Aorta (tissue), 5 donors: Measurements from ENCODE around the gene PROC. TPM values are rescaled to one million over a fixed set of nuclear protein-coding genes. Genes with fewer than 3 reads are reported as not detected.

Experiments used
- ATAC-seq: fragments of 200-7000 bp; cut with Tn5 transposase; one replicate; pipeline ENCODE4 v1.9.1; 2022; ENCODE audit warnings: moderate library complexity; ENCODE audit not compliant: low FRiP score
- DNase-seq, 2 donors: peaks; one replicate each; pipeline ENCODE4 v3.0.0-alpha.2; 2020
- H3K27ac ChIP-seq, 2 donors: one replicate each; pipeline ENCODE4 v1.5.1; 2013; ENCODE audit warnings: low read length in 2 of 2, mild to moderate bottlenecking in 2 of 2, moderate library complexity in 2 of 2, control low read depth in 1 of 2, inconsistent platforms in 1 of 2, low read depth in 1 of 2
- H3K27me3 ChIP-seq, 2 donors: one replicate each; pipeline ENCODE4 v1.6.1; 2013; ENCODE audit warnings: control low read depth in 1 of 2, low read length in 1 of 2, mild to moderate bottlenecking in 1 of 2, moderate library complexity in 1 of 2; ENCODE audit not compliant: insufficient read depth in 2 of 2, control insufficient read depth in 1 of 2
- H3K36me3 ChIP-seq, 2 donors: one replicate each; pipeline ENCODE4 v1.6.1; 2013; ENCODE audit warnings: control low read depth in 1 of 2, low read length in 1 of 2, mild to moderate bottlenecking in 1 of 2; ENCODE audit not compliant: insufficient read depth in 2 of 2, control insufficient read depth in 1 of 2
- H3K4me1 ChIP-seq, 2 donors: one replicate each; pipeline ENCODE4 v1.6.1; 2013; ENCODE audit warnings: low read length in 2 of 2, control low read depth in 1 of 2, mild to moderate bottlenecking in 1 of 2, moderate library complexity in 1 of 2; ENCODE audit not compliant: insufficient read depth in 2 of 2, control insufficient read depth in 1 of 2
- H3K4me3 ChIP-seq, 2 donors: one replicate each; pipeline ENCODE4 v1.5.1; 2013; ENCODE audit warnings: low read length in 2 of 2, control low read depth in 1 of 2, mild to moderate bottlenecking in 1 of 2
- H3K9me3 ChIP-seq: one replicate; pipeline ENCODE4 v1.6.1; 2013; ENCODE audit warnings: mild to moderate bottlenecking, low read length; ENCODE audit not compliant: control insufficient read depth
- WGBS, 2 donors: extraction: QIAGEN DNeasy Blood & Tissue Kit; methylation state at CpG; one replicate each; pipeline ENCODE4 v1.1.7; 2013; 5-methylcytosine and 5-hydroxymethylcytosine counted together
- intact Hi-C, 2 donors: fragments of 100-400 bp; cut with DNase I; formaldehyde crosslinking; loops; one replicate each; pipeline versions ENCODE4 v1.14.2 to v1.15.0; 2022
- polyA plus RNA-seq, 2 donors: library from polyadenylated mRNA; stranded (reverse); fragments of 200-250 nt; gene quantifications; one replicate each; pipeline ENCODE4 v1.2.3, GENCODE V29; 2013
- total RNA-seq, 2 donors: library from RNA; stranded (reverse); fragmentation: NEBNext Ultra II Directional; extraction: Animal tissue kit (Norgen Biotek cat#: 25700); gene quantifications; one replicate each; pipeline ENCODE4 v1.2.1, GENCODE V29; 2021
- donor health status: healthy with polysubstance abuse.
- donor health status: Bipolar disorder and iron deficiency.
- donor health status: DM: no; HTN: no; CAD: no.
- donor health status: DM: no; HTN: no; CAD: no.
- donor health status: DM: yes; HTN: yes; CAD: no.

Gene PROC
- total and polyA plus RNA-seq, 4 donors: 0.26 to 0.58 (median 0.50) TPM; not detected in 1

GRCh38 chr2:127401757-127402695 is 16.2 kb upstream of the PROC start:
- Histone ChIP-seq H3K9me3 (no peaks in the 10 kb centered on the region), H3K4me1 (no peaks in the 10 kb centered on the region), H3K27ac (no peak overlapping the region), H3K27me3 (no peaks in the 10 kb centered on the region), H3K4me3 (no peak overlapping the region), H3K36me3 (no peaks in the 10 kb centered on the region)
- intact Hi-C loops: no loop called here
- WGBS, 2 donors: 71 to 72% methylated on average over 11 of the region's 11 CpGs
- ATAC-seq (no peak), DNase-seq (no peak)

- no peak overlapping the region for H3K27ac ChIP-seq
- DNase-seq (no peak), ATAC-seq (no peak)
- 67 to 74% methylated on average over 3 of the region's 3 CpGs for WGBS, 2 donors
- intact Hi-C loops: no loop called here
- no peaks in the 10 kb centered on the region for H3K4me1 ChIP-seq
- H3K4me3 ChIP-seq: no peak overlapping the region
- no peaks in the 10 kb centered on the region for H3K9me3 ChIP-seq
- no peaks in the 10 kb centered on the region for H3K36me3 ChIP-seq
- no peaks in the 10 kb centered on the region for H3K27me3 ChIP-seq
Measured at GRCh38 chr2:127403460-127403859, 14.8 kb upstream of the PROC start.

- Histone ChIP-seq H3K9me3 (no peaks in the 10 kb centered on the region), H3K27me3 (no peaks in the 10 kb centered on the region), H3K27ac (peak overlapping the region in 1 of 2 donors; percentile 64), H3K4me3 (no peak overlapping the region), H3K36me3 (no peaks in the 10 kb centered on the region), H3K4me1 (no peaks in the 10 kb centered on the region)
- WGBS, 2 donors: 84% methylated on average over 7 of the region's 7 CpGs
- DNase-seq (no peak), ATAC-seq (no peak)
- intact Hi-C loops: no loop called here
Measured at GRCh38 chr2:127404466-127405254, 13.6 kb upstream of the PROC start.

- H3K27me3 ChIP-seq: no peaks in the 10 kb centered on the region
- WGBS, 2 donors: 9 to 10% methylated on average over 3 of the region's 3 CpGs
- ATAC-seq (no peak), DNase-seq (no peak)
- no peaks in the 10 kb centered on the region for H3K4me1 ChIP-seq
- H3K27ac ChIP-seq: peak overlapping the region in 1 of 2 donors; percentile 64
- H3K9me3 ChIP-seq: no peaks in the 10 kb centered on the region
- no peak overlapping the region for H3K4me3 ChIP-seq
- H3K36me3 ChIP-seq: no peaks in the 10 kb centered on the region
- intact Hi-C loops: no loop called here
Measured at GRCh38 chr2:127405255-127405610, 13.0 kb upstream of the PROC start.

GRCh38 chr2:127406454-127406853 is 11.8 kb upstream of the PROC start:
- DNase-seq (no peak), ATAC-seq (no peak)
- Histone ChIP-seq H3K4me1 (no peaks in the 10 kb centered on the region), H3K9me3 (no peaks in the 10 kb centered on the region), H3K27me3 (no peaks in the 10 kb centered on the region), H3K36me3 (no peaks in the 10 kb centered on the region), H3K4me3 (no peak overlapping the region), H3K27ac (no peak overlapping the region)
- WGBS, 2 donors: 41 to 45% methylated on average over 2 of the region's 2 CpGs
- intact Hi-C loops: loop anchor here in 1 of 2 donors (2.0 kb wide), 1 partner anchor 18 kb away; no protein-coding TSS in a partner anchor

GRCh38 chr2:127407091-127407490 is 11.1 kb upstream of the PROC start:
- H3K4me1 ChIP-seq: peaks cover 0 to 2% of the 10 kb centered on the region in 2 donors
- no peak overlapping the region for H3K4me3 ChIP-seq
- WGBS, 2 donors: 93 to 94% methylated on average over 9 of the region's 9 CpGs
- DNase-seq: no peak
- no peaks in the 10 kb centered on the region for H3K27me3 ChIP-seq
- ATAC-seq: no peak
- no peaks in the 10 kb centered on the region for H3K9me3 ChIP-seq
- intact Hi-C loops: loop anchor here in 1 of 2 donors (2.0 kb wide), 1 partner anchor 18 kb away; no protein-coding TSS in a partner anchor
- H3K36me3 ChIP-seq: no peaks in the 10 kb centered on the region
- H3K27ac ChIP-seq: peak overlapping the region in 1 of 2 donors; percentile 56

GRCh38 chr2:127407661-127408003 is 10.6 kb upstream of the PROC start:
- ATAC-seq: peak; percentile 60
- H3K27me3 ChIP-seq: no peaks in the 10 kb centered on the region
- no peaks in the 10 kb centered on the region for H3K36me3 ChIP-seq
- H3K27ac ChIP-seq: peak overlapping the region in 1 of 2 donors; percentile 73
- H3K9me3 ChIP-seq: no peaks in the 10 kb centered on the region
- intact Hi-C loops: loop anchor here in 1 of 2 donors (2.0 kb wide), 1 partner anchor 19 kb away; no protein-coding TSS in a partner anchor
- no peak for DNase-seq
- 1 to 7% methylated on average over 6 of the region's 6 CpGs for WGBS, 2 donors
- H3K4me1 ChIP-seq: peaks cover 0 to 2% of the 10 kb centered on the region in 2 donors
- H3K4me3 ChIP-seq: no peak overlapping the region

GRCh38 chr2:127408004-127408806 is 10.0 kb upstream of the PROC start:
- Histone ChIP-seq H3K27ac (peak overlapping the region; percentile 87 to 89), H3K9me3 (no peaks in the 10 kb centered on the region), H3K27me3 (no peaks in the 10 kb centered on the region), H3K36me3 (no peaks in the 10 kb centered on the region), H3K4me3 (no peak overlapping the region), H3K4me1 (peaks cover 0 to 2% of the 10 kb centered on the region in 2 donors)
- intact Hi-C loops: no loop called here
- 4% methylated on average over 51 to 75 of the region's 75 CpGs for WGBS, 2 donors
- ATAC-seq (peak; percentile 91), DNase-seq (peak; percentile 95 to 99)
